Type B pancreatic cell (in vitro differentiated cells): ENCODE results near the gene NTM. TPM values are rescaled to one million over a fixed set of nuclear protein-coding genes. Genes with fewer than 3 reads are reported as not detected.

Experiments
- DNase-seq: peaks from one replicate; pipeline ENCODE4 v3.0.0; 2021; ENCODE audit warnings: mixed read lengths; ENCODE audit not compliant: unreplicated experiment; ENCODE audit errors: extremely low spot score
- H3K27ac Mint-ChIP-seq: 2 replicates; pipeline ENCODE4 v1.8.0; 2021; ENCODE audit warnings: mild to moderate bottlenecking, mixed read lengths
- H3K27me3 Mint-ChIP-seq: 2 replicates; pipeline ENCODE4 v1.8.0; 2021; ENCODE audit warnings: mixed read lengths
- H3K36me3 Mint-ChIP-seq: 2 replicates; pipeline ENCODE4 v1.8.0; 2021; ENCODE audit warnings: mixed read lengths
- H3K4me1 Mint-ChIP-seq: one replicate; pipeline ENCODE4 v1.8.0; 2021; ENCODE audit warnings: mixed read lengths; ENCODE audit not compliant: unreplicated experiment
- H3K4me3 Mint-ChIP-seq: 2 replicates; pipeline ENCODE4 v1.8.0; 2021; ENCODE audit warnings: mild to moderate bottlenecking, mixed read lengths
- H3K9me3 Mint-ChIP-seq: 2 replicates; pipeline ENCODE4 v1.8.0; 2021; ENCODE audit warnings: mixed read lengths
- total RNA-seq: library from RNA; stranded (reverse); gene quantifications from 2 replicates; pipeline ENCODE4 v1.2.1, GENCODE V29; 2021; ENCODE audit warnings: low replicate concordance
- TF ChIP-seq, protein P1 (sequence below): fragments of 200-600 bp; sonication (generic); conservative IDR thresholded peaks from 2 replicates; pipeline ENCODE4 v1.5.0; 2021; ENCODE audit warnings: antibody characterized with exemption, mild to moderate bottlenecking

Gene NTM
- total RNA-seq, 1 donor from 2014 or later, result 19.2 TPM

DNA sequence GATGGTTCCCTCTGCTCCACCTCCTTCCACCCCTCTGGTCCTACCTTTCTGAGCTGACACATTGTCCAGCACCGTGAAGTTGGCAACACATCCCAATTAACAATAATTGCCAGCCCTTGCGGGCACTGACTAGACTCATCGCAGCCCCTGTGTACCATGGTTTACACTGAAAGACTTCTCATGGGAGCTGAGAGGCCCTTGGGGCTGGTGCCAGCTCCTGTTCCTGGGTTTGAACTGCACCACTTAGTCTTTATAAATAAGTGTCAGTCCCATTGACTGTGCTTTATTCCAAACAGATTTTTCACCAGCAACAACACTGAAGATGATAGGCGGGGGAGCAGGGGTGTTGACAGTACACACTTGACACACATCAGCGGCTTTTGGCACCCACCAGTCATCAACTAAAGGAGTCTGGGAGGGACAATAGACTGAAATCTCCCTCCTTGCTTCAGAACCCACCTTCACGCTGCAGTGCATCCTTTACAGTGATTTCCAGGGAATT lies 447.3 kb downstream of the NTM start:
- no peak overlapping the region for H3K27ac Mint-ChIP-seq
- H3K4me1 Mint-ChIP-seq, result peaks cover 14% of the 10 kb centered on the region
- H3K4me3 Mint-ChIP-seq, result no peak overlapping the region
- H3K9me3 Mint-ChIP-seq, result no peaks in the 10 kb centered on the region
- TF ChIP-seq, protein P1, sequence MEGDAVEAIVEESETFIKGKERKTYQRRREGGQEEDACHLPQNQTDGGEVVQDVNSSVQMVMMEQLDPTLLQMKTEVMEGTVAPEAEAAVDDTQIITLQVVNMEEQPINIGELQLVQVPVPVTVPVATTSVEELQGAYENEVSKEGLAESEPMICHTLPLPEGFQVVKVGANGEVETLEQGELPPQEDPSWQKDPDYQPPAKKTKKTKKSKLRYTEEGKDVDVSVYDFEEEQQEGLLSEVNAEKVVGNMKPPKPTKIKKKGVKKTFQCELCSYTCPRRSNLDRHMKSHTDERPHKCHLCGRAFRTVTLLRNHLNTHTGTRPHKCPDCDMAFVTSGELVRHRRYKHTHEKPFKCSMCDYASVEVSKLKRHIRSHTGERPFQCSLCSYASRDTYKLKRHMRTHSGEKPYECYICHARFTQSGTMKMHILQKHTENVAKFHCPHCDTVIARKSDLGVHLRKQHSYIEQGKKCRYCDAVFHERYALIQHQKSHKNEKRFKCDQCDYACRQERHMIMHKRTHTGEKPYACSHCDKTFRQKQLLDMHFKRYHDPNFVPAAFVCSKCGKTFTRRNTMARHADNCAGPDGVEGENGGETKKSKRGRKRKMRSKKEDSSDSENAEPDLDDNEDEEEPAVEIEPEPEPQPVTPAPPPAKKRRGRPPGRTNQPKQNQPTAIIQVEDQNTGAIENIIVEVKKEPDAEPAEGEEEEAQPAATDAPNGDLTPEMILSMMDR, result no peak
- peaks cover 80% of the 10 kb centered on the region for H3K27me3 Mint-ChIP-seq
- no peak for DNase-seq
- no peaks in the 10 kb centered on the region for H3K36me3 Mint-ChIP-seq

DNA sequence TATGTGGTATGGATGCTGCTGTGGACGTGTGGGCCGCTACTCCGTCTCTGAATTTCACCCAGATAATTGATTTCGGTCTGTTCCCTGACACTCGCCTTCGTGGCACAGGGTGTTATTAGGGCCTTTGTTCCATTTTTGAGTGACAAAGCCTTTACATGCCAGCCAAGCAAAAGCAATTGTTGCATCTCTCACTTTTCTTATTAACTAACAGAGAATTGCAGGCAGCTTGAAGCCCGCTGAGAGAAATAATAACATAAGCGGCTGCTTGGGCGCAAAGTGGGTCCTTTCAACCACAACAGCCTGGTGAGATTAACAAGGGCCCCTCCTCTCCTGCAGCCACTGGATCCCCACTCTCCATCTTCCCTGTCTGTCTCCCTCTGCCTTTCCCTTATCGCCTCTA lies 449.4 kb downstream of the NTM start:
- Mint-ChIP-seq H3K4me3 (no peak overlapping the region), H3K4me1 (peaks cover 17% of the 10 kb centered on the region)
- TF ChIP-seq, protein P1, result no peak

DNA sequence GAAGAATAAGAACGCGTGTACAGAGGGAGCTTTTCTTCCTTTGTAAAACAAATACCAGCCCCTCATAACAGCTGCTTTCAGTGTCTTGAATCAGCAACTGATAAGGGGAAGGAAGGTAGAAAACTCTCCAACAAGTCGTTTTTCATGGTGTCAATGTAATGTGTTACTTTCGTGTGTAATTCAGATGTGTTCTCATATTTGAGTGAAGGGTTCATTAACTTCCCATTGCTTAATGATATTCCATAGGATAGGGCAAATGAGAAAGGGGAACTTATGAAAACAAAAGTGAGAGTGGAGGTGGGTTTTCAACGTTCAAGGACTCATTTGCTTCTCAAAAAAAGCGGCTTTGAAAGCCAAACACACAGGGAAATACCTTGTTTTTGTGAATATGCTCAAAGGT lies 452.1 kb downstream of the NTM start:
- TF ChIP-seq, protein P1, result no peak
- H3K4me1 Mint-ChIP-seq, result peaks cover 11% of the 10 kb centered on the region
- H3K27ac Mint-ChIP-seq, result no peak overlapping the region
- DNase-seq, result no peak
- H3K27me3 Mint-ChIP-seq, result peaks cover 66% of the 10 kb centered on the region
- H3K36me3 Mint-ChIP-seq, result no peaks in the 10 kb centered on the region
- H3K9me3 Mint-ChIP-seq, result no peaks in the 10 kb centered on the region
- H3K4me3 Mint-ChIP-seq, result no peak overlapping the region

More for the DNA sequence above, 449.4 kb downstream of the NTM start:
- H3K27ac Mint-ChIP-seq, result no peak overlapping the region
- H3K9me3 Mint-ChIP-seq, result no peaks in the 10 kb centered on the region
- DNase-seq, result no peak
- peaks cover 89% of the 10 kb centered on the region for H3K27me3 Mint-ChIP-seq
- H3K36me3 Mint-ChIP-seq, result no peaks in the 10 kb centered on the region

DNA sequence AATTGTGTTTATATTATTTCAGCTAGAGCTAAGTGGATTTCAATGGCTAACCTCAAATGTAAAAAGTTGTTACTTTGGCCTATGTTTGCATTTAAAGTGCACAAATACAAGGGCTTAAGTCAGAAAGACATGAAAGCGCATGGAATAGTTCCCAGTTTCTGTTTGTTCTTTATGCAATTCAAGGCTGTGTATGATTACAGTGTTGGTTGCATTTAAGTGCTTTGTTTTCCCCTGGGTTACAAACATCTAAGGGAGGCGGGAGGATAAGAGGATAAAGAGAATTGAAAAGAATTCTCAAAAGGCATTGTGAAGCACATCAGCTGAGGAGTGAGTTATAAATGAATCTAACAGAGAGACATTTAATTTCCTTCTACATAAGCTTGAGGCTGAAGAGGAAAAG lies 453.4 kb downstream of the NTM start:
- Mint-ChIP-seq H3K27ac (no peak overlapping the region), H3K27me3 (peaks cover 54% of the 10 kb centered on the region), H3K9me3 (no peaks in the 10 kb centered on the region), H3K4me3 (no peak overlapping the region), H3K36me3 (no peaks in the 10 kb centered on the region), H3K4me1 (peaks cover 11% of the 10 kb centered on the region)
- TF ChIP-seq, protein P1, result no peak
- DNase-seq, result no peak

DNA sequence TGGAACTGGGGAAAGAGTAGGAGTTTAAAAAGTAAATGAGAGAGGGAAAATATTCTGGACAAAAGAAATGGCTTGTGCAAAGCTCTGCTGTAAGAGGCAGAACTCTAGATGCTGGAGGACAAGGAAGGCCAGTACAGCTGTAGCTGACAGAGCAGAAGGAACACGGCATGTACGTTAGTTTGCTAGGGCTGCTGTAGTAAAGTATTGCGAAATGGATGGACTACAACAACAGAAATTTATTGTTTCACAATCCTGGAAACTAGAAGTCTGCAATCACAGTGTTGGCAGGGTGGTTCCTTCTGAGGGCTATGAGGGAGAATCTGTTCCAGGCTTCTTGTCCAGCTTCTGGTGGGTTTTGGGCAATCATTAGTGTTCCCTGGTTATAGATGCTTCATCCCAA lies 454.4 kb downstream of the NTM start:
- TF ChIP-seq, protein P1, result no peak
- no peak for DNase-seq
- no peak overlapping the region for H3K4me3 Mint-ChIP-seq

DNA sequence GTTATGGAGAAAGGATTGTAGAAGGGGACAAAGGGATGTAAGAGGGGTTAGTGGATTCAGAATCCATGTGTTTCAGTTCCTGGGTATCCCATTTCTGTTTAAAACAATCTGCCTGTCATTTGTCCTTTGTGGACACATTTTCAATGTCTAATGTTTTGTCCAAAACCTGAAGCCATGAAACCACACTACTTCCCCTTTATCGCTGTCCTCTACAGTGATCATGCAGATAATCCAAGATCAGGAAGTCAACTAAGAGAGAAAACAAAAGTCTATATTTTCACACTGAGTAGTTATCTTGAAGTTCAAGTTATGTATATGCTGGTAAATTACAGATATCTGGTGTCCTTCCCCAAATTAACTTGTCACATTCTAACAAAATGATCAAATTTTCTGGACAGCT lies 457.0 kb downstream of the NTM start:
- Mint-ChIP-seq H3K9me3 (no peaks in the 10 kb centered on the region), H3K4me1 (peaks cover 6% of the 10 kb centered on the region), H3K27ac (no peak overlapping the region), H3K36me3 (no peaks in the 10 kb centered on the region), H3K27me3 (peaks cover 22% of the 10 kb centered on the region), H3K4me3 (no peak overlapping the region)
- TF ChIP-seq, protein P1, result no peak
- DNase-seq, result no peak

More for the DNA sequence above, 454.4 kb downstream of the NTM start:
- H3K27me3 Mint-ChIP-seq, result peaks cover 46% of the 10 kb centered on the region
- H3K4me1 Mint-ChIP-seq, result peaks cover 11% of the 10 kb centered on the region
- no peaks in the 10 kb centered on the region for H3K36me3 Mint-ChIP-seq
- no peaks in the 10 kb centered on the region for H3K9me3 Mint-ChIP-seq
- H3K27ac Mint-ChIP-seq, result no peak overlapping the region
